Lung microvascular endothelial cell (primary cell): ENCODE results near the gene SGK1. TPM values are rescaled to one million over a fixed set of nuclear protein-coding genes. Genes with fewer than 3 reads are reported as not detected.
"Not testable (repeated sequence)": the region's sequence is repeated elsewhere in the genome, so short reads cannot be mapped to it uniquely, and the experiment has no call there.

Source experiments
- DNase-seq, 2 donors: peaks; one replicate each; pipeline versions ENCODE4 v3.0.0 to v3.0.0-alpha.2; 2010; ENCODE audit warnings: low read depth in 2 of 2
- total RNA-seq: library from RNA; depleted of rRNA; stranded (reverse); fragments of >200 nt; gene quantifications from 2 replicates; pipeline ENCODE4 v1.2.1, GENCODE V29; 2014

Gene SGK1
- total RNA-seq, 1 donor from 2014 or later = 272 TPM

DNA sequence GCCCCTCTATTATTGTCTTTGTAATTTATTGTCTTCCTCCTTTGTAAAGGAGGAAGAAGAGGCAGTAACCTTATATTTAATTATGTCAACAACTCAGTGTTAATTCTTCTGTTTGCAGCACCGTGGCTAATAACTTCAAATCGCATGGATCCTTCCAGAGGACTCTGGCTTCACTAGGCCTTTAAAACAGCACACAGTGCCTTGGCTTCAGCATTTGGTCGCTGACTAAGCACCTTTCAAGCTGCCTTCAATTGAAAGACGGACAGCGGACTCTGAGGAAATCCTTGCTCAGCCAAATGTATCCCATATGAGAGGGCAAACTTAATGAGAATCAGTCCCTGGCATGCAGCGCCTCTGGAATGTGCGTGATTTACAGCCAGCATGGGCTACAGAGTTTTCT is 64.2 kb downstream of the SGK1 start:
- DNase-seq = no peak

DNA sequence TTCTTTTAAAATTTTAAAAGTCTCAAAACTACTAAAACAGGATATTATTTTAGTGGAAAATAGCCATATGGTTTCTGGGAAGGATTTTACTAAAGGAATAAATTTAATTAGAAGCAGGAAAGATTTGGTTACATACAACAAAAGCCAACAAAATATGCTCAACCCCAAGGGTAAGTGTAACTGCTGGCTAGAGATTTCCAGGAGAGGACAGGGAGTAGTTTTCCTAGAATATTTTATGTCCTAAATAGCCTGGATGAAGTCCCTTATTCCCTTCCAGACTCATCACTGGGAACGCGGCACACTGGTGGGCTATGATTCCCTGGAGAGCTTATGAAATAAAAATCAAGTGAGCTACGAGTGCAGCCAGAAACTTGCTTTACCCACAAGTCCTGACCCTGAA is 66.6 kb downstream of the SGK1 start:
- no peak for DNase-seq

DNA sequence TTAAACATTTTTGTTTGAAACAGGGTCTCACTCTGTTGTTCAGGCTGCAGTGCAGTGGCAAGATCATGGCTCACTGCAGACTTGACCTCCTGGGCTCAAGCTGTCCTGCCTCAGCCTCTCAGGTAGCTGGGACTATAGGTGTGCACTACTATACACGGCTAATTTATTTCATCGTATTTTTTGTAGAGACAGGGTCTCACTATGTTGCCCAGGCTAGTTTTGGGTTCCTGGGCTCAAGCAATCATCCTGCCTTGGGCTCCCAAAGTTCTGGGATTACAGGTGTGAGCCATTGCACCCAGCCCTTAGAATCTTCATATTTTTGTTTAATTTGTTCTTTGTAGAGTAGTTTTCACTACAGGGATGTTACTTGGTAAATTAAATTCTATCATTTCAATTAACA is 67.1 kb downstream of the SGK1 start:
- no peak for DNase-seq

DNA sequence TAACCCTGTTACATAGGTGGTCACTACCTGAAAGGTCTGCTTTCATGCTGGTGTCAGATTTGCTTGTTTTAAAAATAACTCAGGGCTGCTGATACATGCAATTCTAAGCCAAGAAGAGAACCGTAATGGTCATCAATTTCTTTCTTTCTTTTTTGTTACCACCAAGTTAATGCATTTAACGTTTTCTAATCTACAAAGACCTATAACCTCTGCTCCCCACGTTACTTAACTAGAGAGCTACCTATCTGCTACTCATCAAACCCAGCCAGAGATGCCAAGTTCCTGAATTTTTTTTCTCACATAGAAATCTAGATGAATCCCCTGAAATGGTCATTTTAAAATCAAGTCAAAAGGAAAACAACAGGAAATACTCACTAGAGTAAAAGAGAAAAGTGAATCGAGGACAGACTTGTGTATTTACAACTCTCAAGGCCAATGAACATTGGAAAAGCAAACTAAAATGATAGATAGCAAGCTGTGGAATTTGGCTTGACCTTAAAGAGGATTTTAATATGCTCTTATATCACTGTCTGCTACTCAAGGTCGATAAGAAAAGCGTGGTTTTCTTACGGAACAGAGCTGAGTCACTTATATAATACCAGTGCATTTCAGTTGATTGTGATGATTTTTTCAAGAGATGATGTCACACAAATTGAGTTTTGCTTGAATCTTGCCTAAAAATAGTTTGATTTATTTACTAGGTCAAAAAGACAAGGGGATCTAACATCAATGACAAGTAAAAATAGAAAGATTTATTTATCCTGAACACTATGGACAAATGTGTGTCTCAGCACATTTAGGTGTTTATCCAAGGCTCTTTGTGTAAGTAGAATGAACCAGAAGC is 67.9 kb downstream of the SGK1 start:
- DNase-seq = peak in 1 of 2 donors; percentile 68

DNA sequence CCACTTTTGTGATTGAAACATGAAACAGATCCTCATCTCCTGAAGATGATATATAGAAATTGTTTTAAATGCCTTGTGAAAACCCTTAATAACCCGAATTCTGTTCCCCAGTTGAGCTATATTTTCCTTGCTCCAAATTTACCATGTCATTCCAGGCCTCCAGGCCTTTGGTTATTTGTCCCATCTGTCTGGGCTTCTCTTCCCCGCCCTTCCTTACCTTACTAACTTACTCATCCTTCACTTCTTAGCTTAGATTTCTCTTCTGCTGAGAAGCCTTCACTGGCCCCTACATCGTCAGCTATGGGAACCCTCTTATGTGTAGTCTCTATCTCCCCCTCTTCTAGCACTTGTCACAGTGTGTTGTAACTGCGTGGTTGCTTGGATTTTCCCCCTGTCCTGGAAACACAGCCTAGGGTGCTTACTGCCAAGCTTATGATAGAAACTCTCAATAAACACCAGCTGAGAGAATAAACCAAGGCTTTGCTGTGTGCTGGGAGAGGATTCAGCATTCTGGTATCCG is 68.6 kb downstream of the SGK1 start:
- DNase-seq = no peak

DNA sequence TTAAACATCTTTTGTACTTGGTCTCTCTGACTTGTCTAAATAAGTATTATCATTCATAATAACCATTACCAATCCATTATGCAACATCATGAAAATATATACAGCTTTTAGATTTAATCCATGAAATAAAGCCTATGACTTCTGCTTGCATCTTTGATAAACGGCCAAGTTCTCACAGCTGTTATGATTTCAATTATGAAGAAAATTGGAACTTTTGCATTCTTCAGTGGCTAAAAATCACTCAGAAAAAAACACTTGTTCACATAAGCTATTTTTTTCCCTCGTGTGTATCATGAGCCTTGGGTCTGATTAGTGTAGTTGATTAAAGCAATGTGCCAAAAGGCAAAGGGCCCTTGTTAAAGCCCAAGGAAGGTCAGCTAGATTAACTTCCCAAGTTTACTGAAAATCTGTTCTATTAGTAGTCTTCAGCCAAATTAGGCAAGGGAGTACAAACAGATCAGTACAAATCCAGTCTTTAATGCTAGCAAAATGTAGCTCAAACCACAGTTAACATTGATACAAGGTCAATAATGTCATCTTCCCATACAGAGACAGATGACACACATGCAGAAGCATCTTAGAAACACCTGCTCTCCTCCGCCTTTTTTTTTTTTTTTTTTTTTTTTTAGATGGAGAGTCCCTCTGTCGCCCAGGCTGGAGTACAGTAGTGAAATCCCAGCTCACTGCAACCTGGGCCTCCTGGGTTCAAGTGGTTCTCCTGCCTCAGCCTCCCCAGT is 69.9 kb downstream of the SGK1 start:
- no peak for DNase-seq

DNA sequence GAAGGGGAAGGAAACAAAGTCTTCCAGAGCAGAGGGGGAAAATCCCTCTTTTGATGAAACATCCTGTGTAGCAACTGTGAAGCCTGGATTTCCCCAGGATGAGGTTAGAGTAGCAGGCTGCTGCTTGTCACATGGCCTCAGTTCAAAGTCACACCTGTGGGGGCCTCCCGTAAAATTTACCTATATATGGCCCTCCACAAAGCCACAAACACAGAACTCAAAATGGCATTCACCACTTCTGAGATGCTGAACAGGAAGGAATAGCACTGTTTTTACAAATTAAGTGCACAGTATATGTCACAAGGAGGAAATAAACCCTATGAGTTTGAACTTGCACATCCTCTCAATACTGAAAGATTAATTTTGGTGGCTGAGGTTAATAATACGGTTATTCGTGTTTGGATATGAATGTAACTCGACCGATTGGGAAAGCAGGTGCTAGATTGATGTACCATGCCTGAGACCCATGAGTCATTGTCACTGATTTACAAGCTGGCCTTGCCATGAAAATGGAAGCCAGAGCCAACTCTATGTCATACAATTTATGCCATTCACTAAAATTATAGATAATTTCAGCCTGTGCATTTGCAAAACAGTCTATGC is 70.6 kb downstream of the SGK1 start:
- DNase-seq = peak; percentile 5 to 43

DNA sequence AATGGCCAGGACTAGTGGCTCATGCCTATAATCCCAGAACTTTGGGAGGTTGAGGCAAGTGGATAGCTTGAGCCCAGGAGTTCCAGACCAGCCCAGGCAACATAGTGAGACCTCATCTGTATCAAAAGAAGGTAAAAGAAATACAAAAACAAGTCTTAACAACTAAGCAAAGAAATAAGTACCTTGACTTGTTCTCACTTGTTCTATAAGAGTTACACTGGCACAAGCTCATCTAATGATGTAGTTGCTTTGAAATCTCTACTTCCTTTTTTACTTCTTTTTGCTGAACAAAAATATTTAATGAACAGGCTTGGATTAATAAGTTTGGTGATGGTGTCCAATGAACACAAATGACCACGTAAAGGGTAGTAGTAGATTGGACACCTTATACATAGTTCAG is 72.2 kb downstream of the SGK1 start:
- DNase-seq = no peak

DNA sequence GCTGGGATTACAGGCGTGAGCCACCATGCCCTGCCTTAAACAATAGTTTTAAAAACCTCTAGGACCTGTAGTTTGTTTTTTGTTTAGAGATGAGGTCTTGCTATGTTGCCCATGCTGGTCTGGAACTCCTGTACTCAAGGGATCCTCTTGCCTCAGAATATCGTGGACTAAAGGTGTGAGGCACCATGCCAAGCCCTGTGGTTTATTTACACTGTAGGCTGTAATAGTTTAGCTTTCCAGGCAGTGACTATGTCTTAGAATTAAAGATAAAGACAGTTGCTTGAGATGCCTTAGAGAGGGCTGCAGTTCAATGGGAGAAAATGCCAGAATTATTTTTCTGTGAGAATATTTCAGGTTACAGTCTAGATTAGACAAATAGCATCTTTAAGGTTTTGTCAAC is 72.9 kb downstream of the SGK1 start:
- no peak for DNase-seq

DNA sequence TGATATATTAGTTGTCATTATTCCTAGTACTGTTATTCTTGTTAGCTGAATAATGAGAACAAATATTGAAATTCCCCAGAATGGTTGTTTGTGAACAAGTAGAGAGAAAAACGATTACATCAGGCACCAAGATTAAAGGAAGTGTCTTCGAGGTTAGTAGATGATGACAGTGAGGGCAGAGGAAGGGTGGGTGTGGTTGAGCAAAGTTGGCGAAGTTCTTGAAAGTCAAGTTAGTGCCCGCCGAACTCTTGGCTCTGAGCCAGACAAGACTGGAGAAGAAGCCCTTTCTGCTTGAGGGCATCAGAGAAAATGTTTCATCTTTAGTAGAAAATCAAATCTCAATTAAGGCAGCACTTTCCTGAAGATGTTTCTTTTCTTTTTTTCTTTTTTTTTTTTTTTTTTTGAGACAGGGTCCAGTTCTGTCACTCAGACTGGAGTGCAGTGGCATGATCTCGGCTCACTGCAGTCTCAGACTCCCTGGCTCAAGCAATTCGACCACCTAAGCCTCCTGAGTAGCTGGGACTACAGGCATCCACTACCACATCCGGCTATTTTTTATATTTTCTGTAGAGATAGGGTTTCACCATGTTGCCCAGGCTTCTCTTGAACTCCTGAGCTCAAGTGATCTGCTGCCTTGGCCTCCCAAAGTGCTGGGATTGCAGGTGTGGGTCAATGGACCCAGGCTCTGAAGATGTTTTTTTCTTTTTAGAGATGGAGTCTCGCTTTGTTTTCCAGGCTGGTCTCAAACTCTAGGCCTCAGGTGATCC is 77.1 kb downstream of the SGK1 start:
- peak in 1 of 2 donors; percentile 18 for DNase-seq

DNA sequence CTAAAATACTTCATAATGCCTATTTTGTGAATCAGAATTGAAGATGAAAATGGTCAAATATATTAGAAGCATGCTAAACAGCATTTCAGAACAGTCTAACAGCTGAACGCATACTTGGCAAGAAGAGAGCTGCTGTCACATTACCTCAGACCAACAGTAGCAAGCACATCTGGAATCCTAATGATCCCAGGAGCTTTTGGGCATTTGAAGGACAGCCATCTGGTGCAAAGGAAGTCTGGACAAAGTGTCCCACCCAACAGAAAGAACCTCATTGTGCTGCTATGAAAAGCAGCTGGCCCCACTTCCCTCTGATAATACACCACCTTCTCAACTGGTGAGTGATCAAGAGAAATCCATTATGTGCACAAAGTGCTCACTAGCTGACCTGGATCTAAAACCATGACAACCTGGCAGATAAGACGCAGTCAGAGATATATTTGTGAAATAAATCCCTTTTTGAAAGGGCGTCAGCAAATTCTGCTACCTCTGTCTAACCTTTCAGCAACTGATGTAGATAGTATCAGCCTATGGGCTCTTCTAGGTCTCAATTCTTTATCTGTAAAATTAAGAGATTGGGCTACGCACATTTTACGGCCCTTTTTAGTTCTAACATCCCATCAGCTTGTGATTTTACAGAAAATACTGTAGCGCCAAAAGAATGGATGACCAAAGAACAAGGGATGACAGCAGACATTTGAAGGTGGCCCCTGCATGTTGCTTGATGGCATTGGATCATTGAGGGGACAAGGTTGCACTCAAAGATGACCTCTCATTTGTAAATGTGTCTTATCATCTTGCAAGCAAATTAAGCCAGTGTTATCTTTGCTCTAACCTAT is 78.7 kb downstream of the SGK1 start:
- peak; percentile 15 to 23 for DNase-seq

DNA sequence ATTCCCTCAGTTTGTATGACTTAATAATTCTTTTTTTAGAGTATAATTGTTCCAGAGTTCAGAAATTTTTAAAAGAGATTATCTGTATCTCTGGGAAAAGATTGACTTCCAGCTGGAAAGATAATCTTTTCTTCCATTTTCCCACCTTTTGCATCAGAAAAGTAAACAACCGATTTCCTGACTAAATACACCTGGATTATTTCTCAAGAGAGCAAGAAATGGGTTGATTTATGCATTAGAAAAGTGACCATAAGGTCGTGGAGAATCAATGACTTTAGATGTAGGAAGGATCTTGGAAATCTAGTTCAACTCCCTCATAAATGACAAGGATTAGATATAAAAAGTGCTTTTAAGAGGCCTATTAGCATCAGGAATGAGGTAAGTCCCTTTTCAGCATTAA is 79.9 kb downstream of the SGK1 start:
- DNase-seq = no peak

DNA sequence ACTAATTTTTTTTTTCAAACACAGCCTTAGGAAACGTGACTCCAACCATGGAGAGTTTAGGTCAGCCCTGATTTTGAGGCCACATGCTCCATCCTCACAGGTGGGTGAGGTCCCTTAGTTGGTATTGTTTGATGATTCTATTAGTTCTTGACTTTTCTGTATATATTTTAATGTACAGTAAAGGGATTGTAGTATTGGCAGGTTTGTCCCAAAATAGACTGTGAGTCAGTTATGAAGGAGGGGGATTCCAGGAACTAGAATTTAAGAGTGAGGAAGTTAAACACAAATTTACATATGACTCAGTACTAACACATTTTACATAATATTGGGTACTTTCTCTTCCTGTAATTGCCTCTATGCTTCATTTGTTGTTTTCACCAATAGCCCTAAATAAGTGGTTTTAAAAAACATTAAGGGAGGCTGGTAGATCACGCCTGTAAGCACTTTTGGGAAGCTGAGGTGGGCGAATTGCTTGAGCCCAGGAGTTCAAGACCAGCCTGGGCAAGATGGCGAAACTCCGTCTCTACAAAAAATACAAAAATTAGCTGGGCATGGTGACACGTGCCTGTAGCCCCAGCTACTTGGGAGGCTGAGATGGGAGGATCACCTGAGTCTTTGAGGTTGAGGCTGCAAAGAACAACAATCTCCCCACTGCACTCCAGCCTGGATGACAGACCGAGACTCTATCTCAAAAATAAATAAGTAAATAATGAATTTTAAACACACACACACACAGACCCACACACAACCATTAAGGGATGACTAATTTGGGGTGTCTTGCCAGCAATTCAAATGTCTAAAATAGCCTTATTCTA is 81.8 kb downstream of the SGK1 start:
- peak; percentile 7 to 82 for DNase-seq

DNA sequence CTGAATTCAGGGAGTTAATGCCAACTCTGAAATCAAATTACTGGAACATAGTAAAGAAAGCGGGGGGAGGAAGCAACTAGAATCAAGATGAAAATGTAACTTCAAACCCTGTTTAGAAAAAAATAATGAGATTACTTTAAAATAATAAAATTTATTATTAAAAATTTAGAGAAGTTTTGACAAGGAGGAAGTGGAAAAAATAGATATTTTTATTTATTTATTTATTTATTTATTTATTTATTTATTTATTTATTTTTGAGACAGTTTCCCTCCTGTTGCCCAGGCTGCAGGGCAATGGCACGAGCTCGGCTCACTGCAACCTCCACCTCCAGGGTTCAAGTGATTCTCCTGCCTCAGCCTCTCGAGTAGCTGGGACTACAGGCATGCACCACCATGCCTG is 82.6 kb downstream of the SGK1 start:
- DNase-seq = not testable (repeated sequence)

DNA sequence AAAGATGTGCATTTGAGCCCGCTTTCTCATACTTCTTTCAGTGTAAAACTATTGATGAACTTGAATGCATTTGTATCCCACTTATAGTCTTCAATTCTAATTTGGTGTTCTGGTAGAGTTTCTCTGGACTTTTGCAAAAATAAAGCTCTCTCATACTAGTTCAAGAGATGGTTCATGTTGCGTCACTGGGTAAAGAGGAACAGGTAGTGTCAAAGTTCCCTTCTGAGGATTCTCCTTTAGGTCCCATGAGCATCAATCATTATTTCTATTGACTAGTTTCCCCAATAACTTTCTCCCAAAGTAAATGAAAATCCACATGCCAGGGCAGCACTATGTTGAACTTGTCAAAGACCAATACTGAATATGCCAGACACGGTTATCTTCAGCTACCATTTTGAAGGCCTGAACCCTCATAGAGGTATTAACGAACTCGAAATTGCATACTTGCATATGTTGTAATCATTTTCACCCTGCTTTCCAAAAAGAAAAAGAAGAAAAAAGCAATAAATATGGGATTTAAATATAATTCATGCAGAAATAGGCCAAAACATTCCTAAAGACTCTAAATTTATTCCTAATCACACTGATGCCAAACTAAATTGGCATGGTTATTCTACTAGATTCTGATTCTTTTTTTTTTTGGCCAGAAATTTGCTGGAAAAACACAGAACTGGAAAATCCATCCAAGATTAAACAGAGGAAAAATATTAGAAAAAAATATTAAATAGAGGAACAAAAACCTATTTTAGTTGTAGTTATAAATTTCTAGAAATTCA is 84.5 kb downstream of the SGK1 start:
- DNase-seq = no peak

DNA sequence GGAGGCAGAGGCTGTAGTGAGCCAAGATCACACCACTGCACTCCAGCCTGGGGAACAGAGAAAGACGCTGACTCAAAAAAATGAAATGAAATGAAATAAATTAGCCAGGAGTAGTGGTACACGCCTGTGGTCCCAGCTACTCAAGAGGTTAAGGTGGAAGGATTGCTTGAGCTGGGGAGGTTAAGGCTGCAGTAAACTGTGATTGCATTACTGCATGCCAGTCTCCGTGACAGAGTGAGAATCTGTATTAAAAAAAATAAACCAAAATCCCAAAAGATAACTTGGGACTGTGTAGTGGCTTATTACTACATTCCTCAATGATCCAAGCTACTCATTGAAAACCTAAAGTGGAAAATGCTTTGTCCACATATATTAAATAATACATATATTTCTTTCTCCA is 87.0 kb downstream of the SGK1 start:
- DNase-seq = no peak

DNA sequence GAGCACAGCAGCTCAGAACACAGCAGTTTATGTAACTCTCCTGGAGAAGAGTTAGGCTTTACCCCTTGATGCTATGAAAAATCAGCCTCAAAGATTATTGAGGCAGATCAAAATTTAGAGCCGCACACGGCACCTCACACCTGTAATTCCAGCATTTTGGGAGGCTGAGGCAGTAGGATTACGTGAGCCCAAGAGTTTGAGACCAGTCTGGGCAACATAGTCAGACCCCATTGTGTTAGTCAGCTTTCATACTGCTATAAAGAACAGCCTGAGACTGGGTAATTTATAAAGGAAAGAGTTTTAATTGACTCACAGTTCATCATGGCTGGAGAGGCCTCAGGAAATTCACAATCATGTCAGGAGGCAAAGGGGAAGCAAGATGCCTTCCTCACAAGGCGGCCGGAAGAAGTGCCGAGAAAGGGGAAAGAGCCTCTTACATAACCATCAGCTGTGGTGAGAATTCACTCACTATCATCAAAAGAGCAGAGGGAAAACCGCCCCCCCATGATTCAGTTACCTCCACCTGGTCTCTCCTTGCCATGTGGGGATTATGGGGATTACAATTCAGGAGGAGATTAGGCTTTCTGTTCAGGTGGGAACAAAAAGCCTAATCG is 87.7 kb downstream of the SGK1 start:
- peak in 1 of 2 donors; percentile 86 for DNase-seq

DNA sequence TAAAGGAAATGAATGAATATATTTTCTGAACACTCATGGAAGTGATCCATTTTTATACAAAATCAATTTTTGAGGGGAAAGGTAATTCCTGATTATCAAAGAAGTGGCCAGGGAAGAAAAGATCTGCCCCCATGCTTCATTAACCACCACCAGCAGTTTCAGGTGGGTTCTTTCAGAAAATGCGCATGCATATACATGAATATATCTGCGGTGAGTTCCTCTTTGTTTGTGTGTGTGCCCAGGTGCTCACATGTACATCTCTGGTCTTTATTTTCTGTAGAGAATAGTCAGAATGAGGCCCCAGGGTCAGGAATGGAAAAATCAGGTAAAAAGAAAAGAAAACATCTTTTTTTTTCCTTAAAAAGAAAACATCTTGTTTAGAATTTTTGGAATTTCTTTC is 88.4 kb downstream of the SGK1 start:
- no peak for DNase-seq
